Astrocyte (in vitro differentiated cells and primary cell): ENCODE results near the gene TBC1D2B. TPM values are rescaled to one million over a fixed set of nuclear protein-coding genes. Genes with fewer than 3 reads are reported as not detected.
A peak's percentile ranks its signal among the peaks of the same experiment; 100 is the strongest.

ENCODE experiments used
- DNase-seq: peaks from one replicate; pipeline ENCODE4 v3.0.0-alpha.2; 2010; ENCODE audit warnings: low read depth
- FAIRE-seq: peaks from 2 replicates; lab custom pipeline; 2011; peaks lifted over from hg19 to GRCh38; lab: Jason Lieb, UNC
- H2AFZ ChIP-seq: 2 replicates; pipeline ENCODE4 v1.6.0; 2012; ENCODE audit warnings: low read depth, low read length, inconsistent platforms
- H3K27ac ChIP-seq: 2 replicates; pipeline ENCODE4 v1.5.1; 2011; ENCODE audit warnings: low read depth, low read length, inconsistent platforms
- H3K27me3 ChIP-seq: 2 replicates; pipeline ENCODE4 v1.6.0; 2011; ENCODE audit warnings: low read length, inconsistent platforms; ENCODE audit not compliant: insufficient read depth
- H3K36me3 ChIP-seq: 2 replicates; pipeline ENCODE4 v1.5.1; 2011; ENCODE audit warnings: low read length, inconsistent platforms; ENCODE audit not compliant: insufficient read depth
- H3K4me1 ChIP-seq: 2 replicates; pipeline ENCODE4 v1.5.1; 2011; ENCODE audit warnings: low read length, inconsistent platforms; ENCODE audit not compliant: insufficient read depth
- H3K4me2 ChIP-seq: 2 replicates; pipeline ENCODE4 v1.6.0; 2012; ENCODE audit warnings: low read length, inconsistent platforms
- H3K4me3 ChIP-seq: 2 replicates; pipeline ENCODE4 v1.5.1; 2011; ENCODE audit warnings: low read depth, mild to moderate bottlenecking, low read length, inconsistent platforms; ENCODE audit not compliant: insufficient read depth
- H3K79me2 ChIP-seq: 2 replicates; pipeline ENCODE4 v1.6.0; 2012; ENCODE audit warnings: mild to moderate bottlenecking, low read length, inconsistent platforms; ENCODE audit not compliant: insufficient read depth
- H3K9ac ChIP-seq: 2 replicates; pipeline ENCODE4 v1.6.0; 2012; ENCODE audit warnings: mild to moderate bottlenecking, low read length, inconsistent platforms
- H3K9me3 ChIP-seq: 2 replicates; pipeline ENCODE4 v1.5.1; 2012; ENCODE audit warnings: low read depth, mild to moderate bottlenecking, low read length, inconsistent platforms; ENCODE audit not compliant: insufficient read depth
- H4K20me1 ChIP-seq: 2 replicates; pipeline ENCODE4 v1.6.0; 2012; ENCODE audit warnings: low read length, inconsistent platforms; ENCODE audit not compliant: insufficient read depth
- H3K27ac Mint-ChIP-seq: one replicate; pipeline ENCODE4 v1.8.0; 2021; ENCODE audit warnings: mild to moderate bottlenecking, mixed read lengths; ENCODE audit not compliant: unreplicated experiment
- H3K27me3 Mint-ChIP-seq: one replicate; pipeline ENCODE4 v1.8.0; 2021; ENCODE audit warnings: low read depth, mixed read lengths; ENCODE audit not compliant: unreplicated experiment
- H3K36me3 Mint-ChIP-seq: one replicate; pipeline ENCODE4 v1.8.0; 2021; ENCODE audit warnings: low read depth, mixed read lengths; ENCODE audit not compliant: unreplicated experiment
- H3K4me1 Mint-ChIP-seq: one replicate; pipeline ENCODE4 v1.8.0; 2021; ENCODE audit warnings: low read depth, mixed read lengths; ENCODE audit not compliant: unreplicated experiment
- H3K4me3 Mint-ChIP-seq: one replicate; pipeline ENCODE4 v1.8.0; 2021; ENCODE audit warnings: mild to moderate bottlenecking, moderate library complexity, mixed read lengths; ENCODE audit not compliant: unreplicated experiment
- H3K9me3 Mint-ChIP-seq: one replicate; pipeline ENCODE4 v1.8.0; 2021; ENCODE audit warnings: mild to moderate bottlenecking, mixed read lengths; ENCODE audit not compliant: unreplicated experiment
- CTCF ChIP-seq: IDR thresholded peaks from 2 replicates; pipeline ENCODE4 v1.5.1; 2011; ENCODE audit warnings: low read depth, mild to moderate bottlenecking, inconsistent platforms, low read length, moderate library complexity; ENCODE audit not compliant: insufficient read depth
- EZH2 ChIP-seq: IDR thresholded peaks from 2 replicates; pipeline ENCODE4 v1.6.1; 2012; ENCODE audit warnings: mild to moderate bottlenecking, low read length, inconsistent platforms; ENCODE audit not compliant: insufficient read depth
- total RNA-seq: library from RNA; stranded (reverse); gene quantifications from 2 replicates; pipeline ENCODE4 v1.2.1, GENCODE V29; 2021

TBC1D2B gene
- total RNA-seq, 1 donor from 2014 or later = 21.3 TPM

GRCh38 chr15:78047761-78048627 lies 29.5 kb downstream of the TBC1D2B start:
- H3K4me2 ChIP-seq = peak overlapping the region; percentile 12
- H3K27ac Mint-ChIP-seq = peak overlapping the region; percentile 60

GRCh38 chr15:78046796-78047341 lies 30.6 kb downstream of the TBC1D2B start:
- TF ChIP-seq CTCF = no peak
- TF ChIP-seq EZH2 = no peak
- peaks cover 3% of the 10 kb centered on the region for H3K9me3 Mint-ChIP-seq
- H3K36me3 Mint-ChIP-seq = peaks cover 10% of the 10 kb centered on the region
- no peak overlapping the region for H3K27ac Mint-ChIP-seq
- FAIRE-seq = no peak
- Histone ChIP-seq H3K4me2 (no peak overlapping the region), H3K79me2 (peaks cover 8% of the 10 kb centered on the region), H3K4me3 (no peak overlapping the region), H3K9ac (no peak overlapping the region), H4K20me1 (peaks cover 57% of the 10 kb centered on the region), H2AFZ (no peak overlapping the region), H3K9me3 (no peaks in the 10 kb centered on the region), H3K27ac (no peak overlapping the region), H3K36me3 (peaks cover 7% of the 10 kb centered on the region), H3K27me3 (no peaks in the 10 kb centered on the region), H3K4me1 (peaks cover 30% of the 10 kb centered on the region)
- DNase-seq = no peak
- peaks cover 39% of the 10 kb centered on the region for H3K4me1 Mint-ChIP-seq
- no peaks in the 10 kb centered on the region for H3K27me3 Mint-ChIP-seq
- H3K4me3 Mint-ChIP-seq = no peak overlapping the region

More at GRCh38 chr15:78047761-78048627, 29.5 kb downstream of the TBC1D2B start:
- no peak for FAIRE-seq
- Histone ChIP-seq H3K79me2 (peaks cover 11% of the 10 kb centered on the region), H3K4me3 (no peak overlapping the region), H2AFZ (no peak overlapping the region), H3K36me3 (peaks cover 7% of the 10 kb centered on the region), H3K27ac (no peak overlapping the region), H3K27me3 (no peaks in the 10 kb centered on the region), H3K9ac (no peak overlapping the region), H4K20me1 (peaks cover 58% of the 10 kb centered on the region), H3K9me3 (no peaks in the 10 kb centered on the region), H3K4me1 (peaks cover 38% of the 10 kb centered on the region)
- H3K9me3 Mint-ChIP-seq = peaks cover 3% of the 10 kb centered on the region
- peaks cover 39% of the 10 kb centered on the region for H3K4me1 Mint-ChIP-seq
- peaks cover 8% of the 10 kb centered on the region for H3K36me3 Mint-ChIP-seq
- DNase-seq = peak; percentile 80
- no peak overlapping the region for H3K4me3 Mint-ChIP-seq
- TF ChIP-seq CTCF (no peak), EZH2 (no peak)
- no peaks in the 10 kb centered on the region for H3K27me3 Mint-ChIP-seq

- no peak overlapping the region for H3K27ac ChIP-seq
- H3K9me3 Mint-ChIP-seq = peaks cover 3% of the 10 kb centered on the region
- H2AFZ ChIP-seq = no peak overlapping the region
- H3K27me3 ChIP-seq = no peaks in the 10 kb centered on the region
- peaks cover 1% of the 10 kb centered on the region for H3K27me3 Mint-ChIP-seq
- no peak overlapping the region for H3K9ac ChIP-seq
- FAIRE-seq = no peak
- no peak overlapping the region for H3K4me2 ChIP-seq
- peaks cover 7% of the 10 kb centered on the region for H3K36me3 ChIP-seq
- DNase-seq = no peak
- H3K27ac Mint-ChIP-seq = no peak overlapping the region
- no peak for TF ChIP-seq EZH2
- no peak for TF ChIP-seq CTCF
- no peak overlapping the region for H3K4me3 Mint-ChIP-seq
- H3K36me3 Mint-ChIP-seq = peaks cover 10% of the 10 kb centered on the region
- H3K4me1 ChIP-seq = peaks cover 18% of the 10 kb centered on the region
- H4K20me1 ChIP-seq = peaks cover 45% of the 10 kb centered on the region
- H3K4me3 ChIP-seq = no peak overlapping the region
- H3K9me3 ChIP-seq = no peaks in the 10 kb centered on the region
- H3K79me2 ChIP-seq = no peaks in the 10 kb centered on the region
- H3K4me1 Mint-ChIP-seq = peaks cover 29% of the 10 kb centered on the region
Observed at GRCh38 chr15:78045189-78045588, 32.3 kb downstream of the TBC1D2B start.
